ENCODE data around the gene UBXN10.

DNA sequence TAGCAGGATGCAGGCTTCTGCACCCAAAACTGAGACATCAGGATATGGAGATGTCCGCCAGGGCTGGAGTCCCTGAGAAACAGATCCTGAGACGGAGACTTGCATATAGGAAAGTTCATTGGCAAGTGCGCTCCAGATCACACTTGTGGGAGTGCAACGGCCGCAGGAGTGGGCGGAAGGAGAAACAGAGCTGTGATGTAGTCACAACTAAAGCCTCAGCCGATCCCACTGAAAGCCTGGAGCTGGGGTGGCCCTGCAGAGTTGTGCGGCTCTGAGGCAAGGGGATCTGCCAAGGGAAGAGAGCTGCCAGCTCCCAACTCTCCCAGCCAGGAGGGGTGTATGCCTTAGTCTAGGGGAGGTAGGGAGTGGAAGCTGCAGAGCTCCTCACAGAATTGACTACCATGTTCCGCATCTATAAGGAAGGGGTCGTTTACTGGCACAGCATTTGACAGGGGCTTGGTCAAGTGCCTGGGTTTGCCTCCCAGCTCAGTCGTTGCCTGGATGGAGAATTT, 42.5 kb downstream of the UBXN10 start:
- TF ChIP-seq EZH2phosphoT487 (IDR thresholded peaks at IDR 0.05; ENCODE audit: low read length) (no peak), EZH2 (optimal IDR thresholded peaks at IDR 0.05; ENCODE audit: low read depth, low read length) (no peak)
- TF ChIP-seq, protein P1, sequence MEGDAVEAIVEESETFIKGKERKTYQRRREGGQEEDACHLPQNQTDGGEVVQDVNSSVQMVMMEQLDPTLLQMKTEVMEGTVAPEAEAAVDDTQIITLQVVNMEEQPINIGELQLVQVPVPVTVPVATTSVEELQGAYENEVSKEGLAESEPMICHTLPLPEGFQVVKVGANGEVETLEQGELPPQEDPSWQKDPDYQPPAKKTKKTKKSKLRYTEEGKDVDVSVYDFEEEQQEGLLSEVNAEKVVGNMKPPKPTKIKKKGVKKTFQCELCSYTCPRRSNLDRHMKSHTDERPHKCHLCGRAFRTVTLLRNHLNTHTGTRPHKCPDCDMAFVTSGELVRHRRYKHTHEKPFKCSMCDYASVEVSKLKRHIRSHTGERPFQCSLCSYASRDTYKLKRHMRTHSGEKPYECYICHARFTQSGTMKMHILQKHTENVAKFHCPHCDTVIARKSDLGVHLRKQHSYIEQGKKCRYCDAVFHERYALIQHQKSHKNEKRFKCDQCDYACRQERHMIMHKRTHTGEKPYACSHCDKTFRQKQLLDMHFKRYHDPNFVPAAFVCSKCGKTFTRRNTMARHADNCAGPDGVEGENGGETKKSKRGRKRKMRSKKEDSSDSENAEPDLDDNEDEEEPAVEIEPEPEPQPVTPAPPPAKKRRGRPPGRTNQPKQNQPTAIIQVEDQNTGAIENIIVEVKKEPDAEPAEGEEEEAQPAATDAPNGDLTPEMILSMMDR (IDR thresholded peaks at IDR 0.05; ENCODE audit: low read length): no peak

All from MM.1S (cell line).